ENCODE data around the gene ZRSR2. TPM values are rescaled to one million over a fixed set of nuclear protein-coding genes. Genes with fewer than 3 reads are reported as not detected.

The ZRSR2 gene
- total RNA-seq, 1 experiment from 2014 or later = 4.6 TPM

DNA sequence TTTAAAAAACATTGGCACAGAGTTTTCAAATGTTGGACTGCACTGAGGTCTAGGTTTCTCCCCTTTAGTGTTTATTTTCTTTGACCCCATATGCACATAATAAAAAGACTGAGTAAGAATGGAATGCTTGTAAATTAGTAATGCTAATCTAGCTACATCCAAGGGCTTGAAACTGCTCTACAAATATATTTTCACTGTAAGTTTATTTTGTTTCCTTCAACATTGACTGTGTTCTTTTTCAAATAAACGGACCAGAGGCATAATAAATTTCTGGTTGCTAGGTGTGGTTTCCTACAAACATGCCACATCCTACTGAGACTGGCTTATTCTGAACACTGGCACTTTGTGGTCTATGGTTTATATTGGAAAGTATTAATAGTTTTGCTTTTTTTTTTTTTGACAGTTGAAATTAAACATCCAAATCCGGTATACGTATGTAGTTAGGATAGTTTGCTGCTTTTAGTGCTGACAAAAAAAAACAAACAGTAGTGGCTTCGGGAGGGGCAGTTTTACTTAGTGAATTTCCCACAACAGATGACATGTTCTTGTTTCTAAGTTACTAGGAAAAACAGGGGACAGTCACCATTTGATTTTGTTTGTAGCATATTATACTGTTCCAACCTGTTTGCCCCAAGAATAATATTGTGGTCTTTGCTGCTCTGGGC, 39.0 kb upstream of the ZRSR2 start:
- Histone ChIP-seq H3K27me3 (ENCODE audit: insufficient read depth, low read length) (no peaks in the 10 kb centered on the region), H4K20me1 (ENCODE audit: insufficient read depth) (no peaks in the 10 kb centered on the region), H3K9ac (ENCODE audit: low read length) (no peak overlapping the region), H3K4me1 (ENCODE audit: control insufficient read depth in 1 of 2, insufficient read depth in 2 of 2, low read length in 2 of 2) (no peaks in the 10 kb centered on the region), H3K4me2 (ENCODE audit: low read length) (no peak overlapping the region), H3K79me2 (ENCODE audit: insufficient read depth, low read length) (no peaks in the 10 kb centered on the region), H3K9me2 (ENCODE audit: insufficient read depth) (no peaks in the 10 kb centered on the region), H3K4me3 (replicated peaks in 1 of 2; ENCODE audit: low read depth in 1 of 2, low read length in 2 of 2) (no peak overlapping the region), H3K36me3 (ENCODE audit: control insufficient read depth in 1 of 2, insufficient read depth in 2 of 2, low read length in 2 of 2) (no peaks in the 10 kb centered on the region), H3K9me3 (ENCODE audit: control insufficient read depth in 1 of 2, insufficient read depth in 1 of 2, low read depth in 1 of 2, low read length in 2 of 2) (no peaks in the 10 kb centered on the region), H2AFZ (ENCODE audit: low read depth, low read length, poor library complexity, severe bottlenecking) (no peak overlapping the region), H3K27ac (ENCODE audit: low read depth, low read length) (no peak overlapping the region)
- DNase-seq (ENCODE audit: low read depth, low spot score) = no peak
- no peak for ATAC-seq
- TF ChIP-seq EZH2phosphoT487 (IDR thresholded peaks at IDR 0.05; ENCODE audit: borderline replicate concordance) (no peak), SP1 (IDR thresholded peaks at IDR 0.05; ENCODE audit: low read depth) (no peak), CBX3 (IDR thresholded peaks at IDR 0.05; ENCODE audit: low read depth) (no peak), EZH2 (IDR thresholded peaks at IDR 0.05) (no peak), FOSL1 (IDR thresholded peaks at IDR 0.05; ENCODE audit: low read depth) (no peak), YY1 (IDR thresholded peaks at IDR 0.05; ENCODE audit: extremely low read depth, insufficient replicate concordance, low read depth, low read length) (no peak), ZNF274 (IDR thresholded peaks at IDR 0.05; ENCODE audit: low read depth, low read length) (no peak), SIN3A (IDR thresholded peaks at IDR 0.05; ENCODE audit: low read depth) (no peak), RAD21 (IDR thresholded peaks at IDR 0.05; ENCODE audit: low read depth) (no peak), SRF (IDR thresholded peaks at IDR 0.05; ENCODE audit: low read depth) (no peak), ELF1 (IDR thresholded peaks at IDR 0.05; ENCODE audit: borderline replicate concordance, low read depth) (no peak), JUND (IDR thresholded peaks at IDR 0.05) (no peak), ZFX (IDR thresholded peaks at IDR 0.05) (no peak), TCF7L2 (IDR thresholded peaks at IDR 0.05; ENCODE audit: borderline replicate concordance, extremely low read depth, insufficient read depth, insufficient read length) (no peak), POLR2A (IDR thresholded peaks at IDR 0.05; ENCODE audit: borderline replicate concordance, extremely low read depth, insufficient read depth, insufficient read length) (no peak)
- TF ChIP-seq, protein P1, sequence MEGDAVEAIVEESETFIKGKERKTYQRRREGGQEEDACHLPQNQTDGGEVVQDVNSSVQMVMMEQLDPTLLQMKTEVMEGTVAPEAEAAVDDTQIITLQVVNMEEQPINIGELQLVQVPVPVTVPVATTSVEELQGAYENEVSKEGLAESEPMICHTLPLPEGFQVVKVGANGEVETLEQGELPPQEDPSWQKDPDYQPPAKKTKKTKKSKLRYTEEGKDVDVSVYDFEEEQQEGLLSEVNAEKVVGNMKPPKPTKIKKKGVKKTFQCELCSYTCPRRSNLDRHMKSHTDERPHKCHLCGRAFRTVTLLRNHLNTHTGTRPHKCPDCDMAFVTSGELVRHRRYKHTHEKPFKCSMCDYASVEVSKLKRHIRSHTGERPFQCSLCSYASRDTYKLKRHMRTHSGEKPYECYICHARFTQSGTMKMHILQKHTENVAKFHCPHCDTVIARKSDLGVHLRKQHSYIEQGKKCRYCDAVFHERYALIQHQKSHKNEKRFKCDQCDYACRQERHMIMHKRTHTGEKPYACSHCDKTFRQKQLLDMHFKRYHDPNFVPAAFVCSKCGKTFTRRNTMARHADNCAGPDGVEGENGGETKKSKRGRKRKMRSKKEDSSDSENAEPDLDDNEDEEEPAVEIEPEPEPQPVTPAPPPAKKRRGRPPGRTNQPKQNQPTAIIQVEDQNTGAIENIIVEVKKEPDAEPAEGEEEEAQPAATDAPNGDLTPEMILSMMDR (IDR thresholded peaks at IDR 0.05 in 2 of 3, conservative IDR thresholded peaks at IDR 0.05 in 1 of 3; ENCODE audit: borderline replicate concordance in 1 of 3, insufficient read depth in 1 of 3, low read depth in 2 of 3, low read length in 2 of 3) = no peak
- TF ChIP-seq, protein P2, sequence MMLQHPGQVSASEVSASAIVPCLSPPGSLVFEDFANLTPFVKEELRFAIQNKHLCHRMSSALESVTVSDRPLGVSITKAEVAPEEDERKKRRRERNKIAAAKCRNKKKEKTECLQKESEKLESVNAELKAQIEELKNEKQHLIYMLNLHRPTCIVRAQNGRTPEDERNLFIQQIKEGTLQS (IDR thresholded peaks at IDR 0.05) = no peak
- TF ChIP-seq, protein P3, sequence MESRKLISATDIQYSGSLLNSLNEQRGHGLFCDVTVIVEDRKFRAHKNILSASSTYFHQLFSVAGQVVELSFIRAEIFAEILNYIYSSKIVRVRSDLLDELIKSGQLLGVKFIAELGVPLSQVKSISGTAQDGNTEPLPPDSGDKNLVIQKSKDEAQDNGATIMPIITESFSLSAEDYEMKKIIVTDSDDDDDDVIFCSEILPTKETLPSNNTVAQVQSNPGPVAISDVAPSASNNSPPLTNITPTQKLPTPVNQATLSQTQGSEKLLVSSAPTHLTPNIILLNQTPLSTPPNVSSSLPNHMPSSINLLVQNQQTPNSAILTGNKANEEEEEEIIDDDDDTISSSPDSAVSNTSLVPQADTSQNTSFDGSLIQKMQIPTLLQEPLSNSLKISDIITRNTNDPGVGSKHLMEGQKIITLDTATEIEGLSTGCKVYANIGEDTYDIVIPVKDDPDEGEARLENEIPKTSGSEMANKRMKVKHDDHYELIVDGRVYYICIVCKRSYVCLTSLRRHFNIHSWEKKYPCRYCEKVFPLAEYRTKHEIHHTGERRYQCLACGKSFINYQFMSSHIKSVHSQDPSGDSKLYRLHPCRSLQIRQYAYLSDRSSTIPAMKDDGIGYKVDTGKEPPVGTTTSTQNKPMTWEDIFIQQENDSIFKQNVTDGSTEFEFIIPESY (IDR thresholded peaks at IDR 0.05; ENCODE audit: extremely low read depth, insufficient replicate concordance, low read length) = no peak
- TF ChIP-seq, protein P4, sequence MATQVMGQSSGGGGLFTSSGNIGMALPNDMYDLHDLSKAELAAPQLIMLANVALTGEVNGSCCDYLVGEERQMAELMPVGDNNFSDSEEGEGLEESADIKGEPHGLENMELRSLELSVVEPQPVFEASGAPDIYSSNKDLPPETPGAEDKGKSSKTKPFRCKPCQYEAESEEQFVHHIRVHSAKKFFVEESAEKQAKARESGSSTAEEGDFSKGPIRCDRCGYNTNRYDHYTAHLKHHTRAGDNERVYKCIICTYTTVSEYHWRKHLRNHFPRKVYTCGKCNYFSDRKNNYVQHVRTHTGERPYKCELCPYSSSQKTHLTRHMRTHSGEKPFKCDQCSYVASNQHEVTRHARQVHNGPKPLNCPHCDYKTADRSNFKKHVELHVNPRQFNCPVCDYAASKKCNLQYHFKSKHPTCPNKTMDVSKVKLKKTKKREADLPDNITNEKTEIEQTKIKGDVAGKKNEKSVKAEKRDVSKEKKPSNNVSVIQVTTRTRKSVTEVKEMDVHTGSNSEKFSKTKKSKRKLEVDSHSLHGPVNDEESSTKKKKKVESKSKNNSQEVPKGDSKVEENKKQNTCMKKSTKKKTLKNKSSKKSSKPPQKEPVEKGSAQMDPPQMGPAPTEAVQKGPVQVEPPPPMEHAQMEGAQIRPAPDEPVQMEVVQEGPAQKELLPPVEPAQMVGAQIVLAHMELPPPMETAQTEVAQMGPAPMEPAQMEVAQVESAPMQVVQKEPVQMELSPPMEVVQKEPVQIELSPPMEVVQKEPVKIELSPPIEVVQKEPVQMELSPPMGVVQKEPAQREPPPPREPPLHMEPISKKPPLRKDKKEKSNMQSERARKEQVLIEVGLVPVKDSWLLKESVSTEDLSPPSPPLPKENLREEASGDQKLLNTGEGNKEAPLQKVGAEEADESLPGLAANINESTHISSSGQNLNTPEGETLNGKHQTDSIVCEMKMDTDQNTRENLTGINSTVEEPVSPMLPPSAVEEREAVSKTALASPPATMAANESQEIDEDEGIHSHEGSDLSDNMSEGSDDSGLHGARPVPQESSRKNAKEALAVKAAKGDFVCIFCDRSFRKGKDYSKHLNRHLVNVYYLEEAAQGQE (IDR thresholded peaks at IDR 0.05; ENCODE audit: low read depth) = no peak
- BruUV-seq (replicated peaks) = no TSS peak
- ChIA-PET CTCF (no interaction called here), RAD21 (ENCODE audit: low non-redundant PET in 1 of 2, low total read pairs in 2 of 2, uncharacterized antibody in 2 of 2, unreplicated experiment in 2 of 2) (no interaction called here), POLR2A (no interaction called here)
- intact Hi-C loops (cut with micrococcal nuclease) = no loop called here

All from HCT116 (cell line).